Activated CD8-positive, alpha-beta T cell treated with anti-CD3 and anti-CD28 coated beads for 36 hours (primary cell): ENCODE results near the gene SETD3. TPM values are rescaled to one million over a fixed set of nuclear protein-coding genes. Genes with fewer than 3 reads are reported as not detected.

Experiments
- ATAC-seq: fragments of 200-7000 bp; cut with Tn5 transposase; one replicate; pipeline ENCODE4 v1.10.0; 2021; ENCODE audit warnings: mild to moderate bottlenecking, moderate library complexity
- CTCF ChIA-PET: fragments of 350-600 bp; sonication (Branson Sonifier 250); formaldehyde crosslinking; loops from one replicate; lab custom pipeline; 2021; ENCODE audit warnings: antibody characterized with exemption; lab: Charles Lee
- POLR2A ChIA-PET: fragments of 350-600 bp; sonication (Branson Sonifier 250); formaldehyde crosslinking; loops from one replicate; lab custom pipeline; 2021; ENCODE audit warnings: antibody characterized with exemption; lab: Charles Lee
- DNase-seq: peaks from one replicate; pipeline ENCODE4 v3.0.0-alpha.2; 2020
- H3K27ac Mint-ChIP-seq: one replicate; pipeline ENCODE4 v1.8.0; 2021; ENCODE audit warnings: mild to moderate bottlenecking, mixed read lengths
- H3K27me3 Mint-ChIP-seq: one replicate; pipeline ENCODE4 v1.8.0; 2021; ENCODE audit warnings: mixed read lengths
- H3K36me3 Mint-ChIP-seq: one replicate; pipeline ENCODE4 v1.8.0; 2021; ENCODE audit warnings: low read depth, mixed read lengths
- H3K4me1 Mint-ChIP-seq: one replicate; pipeline ENCODE4 v1.8.0; 2021; ENCODE audit warnings: low read depth, mixed read lengths
- H3K4me3 Mint-ChIP-seq: one replicate; pipeline ENCODE4 v1.8.0; 2021; ENCODE audit warnings: mild to moderate bottlenecking, moderate library complexity, mixed read lengths
- H3K9me3 Mint-ChIP-seq: one replicate; pipeline ENCODE4 v1.8.0; 2021; ENCODE audit warnings: mixed read lengths
- intact Hi-C: fragments of 100-400 bp; cut with micrococcal nuclease; formaldehyde crosslinking; loops from one replicate; pipeline ENCODE4 v1.10.0; 2022
- total RNA-seq, 2 experiments: library from RNA; stranded (reverse); gene quantifications; one replicate each; pipeline ENCODE4 v1.2.3, GENCODE V29; 2021
- TF ChIP-seq, protein P1 (sequence below): fragments of 200-600 bp; IDR thresholded peaks from one replicate; pipeline ENCODE4 v1.8.0; 2022; ENCODE audit warnings: antibody characterized with exemption, mild to moderate bottlenecking

The SETD3 gene
- total RNA-seq, 2 experiments from 2014 or later = 49.9 to 50.7 TPM

DNA sequence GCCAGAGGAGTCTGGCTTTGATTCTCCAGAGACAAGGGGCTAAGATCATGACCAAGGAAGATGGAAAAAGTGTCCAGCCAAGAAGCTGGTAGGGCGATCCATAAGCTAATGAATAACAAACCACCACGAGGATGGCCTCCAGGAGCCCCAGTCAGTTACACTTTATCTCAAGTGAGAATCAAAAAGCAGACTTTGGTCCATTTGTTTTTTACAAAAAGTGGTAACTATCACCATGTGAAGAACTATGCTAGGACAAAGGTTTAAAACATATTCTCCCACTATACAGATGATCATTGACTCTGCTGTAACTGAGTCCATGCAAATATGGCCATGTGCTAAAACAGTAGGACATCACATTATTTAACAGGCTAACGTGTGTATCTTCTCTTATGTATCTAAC, 13.9 kb downstream of the SETD3 start:
- peaks cover 26% of the 10 kb centered on the region for H3K4me1 Mint-ChIP-seq
- H3K9me3 Mint-ChIP-seq = no peaks in the 10 kb centered on the region
- ATAC-seq = no peak
- CTCF ChIA-PET = no interaction called here
- POLR2A ChIA-PET = interaction anchor here (1.0 kb wide), 1 partner anchor 14 kb away, joined by 3 read pairs; the partner anchor contains the start of genes CCNK and SETD3
- TF ChIP-seq, protein P1, sequence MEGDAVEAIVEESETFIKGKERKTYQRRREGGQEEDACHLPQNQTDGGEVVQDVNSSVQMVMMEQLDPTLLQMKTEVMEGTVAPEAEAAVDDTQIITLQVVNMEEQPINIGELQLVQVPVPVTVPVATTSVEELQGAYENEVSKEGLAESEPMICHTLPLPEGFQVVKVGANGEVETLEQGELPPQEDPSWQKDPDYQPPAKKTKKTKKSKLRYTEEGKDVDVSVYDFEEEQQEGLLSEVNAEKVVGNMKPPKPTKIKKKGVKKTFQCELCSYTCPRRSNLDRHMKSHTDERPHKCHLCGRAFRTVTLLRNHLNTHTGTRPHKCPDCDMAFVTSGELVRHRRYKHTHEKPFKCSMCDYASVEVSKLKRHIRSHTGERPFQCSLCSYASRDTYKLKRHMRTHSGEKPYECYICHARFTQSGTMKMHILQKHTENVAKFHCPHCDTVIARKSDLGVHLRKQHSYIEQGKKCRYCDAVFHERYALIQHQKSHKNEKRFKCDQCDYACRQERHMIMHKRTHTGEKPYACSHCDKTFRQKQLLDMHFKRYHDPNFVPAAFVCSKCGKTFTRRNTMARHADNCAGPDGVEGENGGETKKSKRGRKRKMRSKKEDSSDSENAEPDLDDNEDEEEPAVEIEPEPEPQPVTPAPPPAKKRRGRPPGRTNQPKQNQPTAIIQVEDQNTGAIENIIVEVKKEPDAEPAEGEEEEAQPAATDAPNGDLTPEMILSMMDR = no peak
- no peak overlapping the region for H3K27ac Mint-ChIP-seq
- no peak overlapping the region for H3K4me3 Mint-ChIP-seq
- DNase-seq = no peak
- H3K27me3 Mint-ChIP-seq = no peaks in the 10 kb centered on the region
- intact Hi-C loops = no loop called here
- peaks cover 9% of the 10 kb centered on the region for H3K36me3 Mint-ChIP-seq

DNA sequence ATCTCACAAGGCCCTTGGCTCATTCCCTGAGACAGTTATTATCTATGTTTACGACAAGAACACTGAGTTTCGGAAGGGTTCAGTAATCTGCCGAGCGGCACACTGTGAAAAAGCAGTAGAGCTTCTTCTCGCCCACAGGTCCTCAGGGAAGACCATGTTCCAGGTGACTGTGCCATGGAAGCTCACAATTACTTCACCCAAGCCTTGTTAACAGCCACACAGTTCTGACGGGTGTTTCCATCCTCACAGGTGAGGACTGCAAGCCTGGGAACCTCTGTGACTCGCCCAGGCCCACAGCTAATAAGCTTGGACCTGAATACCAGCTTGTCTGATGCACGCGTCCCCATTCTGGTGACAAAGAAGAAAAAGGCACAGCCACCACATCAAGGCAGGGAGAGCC, 15.4 kb downstream of the SETD3 start:
- H3K9me3 Mint-ChIP-seq = no peaks in the 10 kb centered on the region
- H3K27ac Mint-ChIP-seq = no peak overlapping the region
- intact Hi-C loops = no loop called here
- TF ChIP-seq, protein P1 = no peak
- ATAC-seq = no peak
- CTCF ChIA-PET = no interaction called here
- H3K4me3 Mint-ChIP-seq = no peak overlapping the region
- POLR2A ChIA-PET = interaction anchor here (1.3 kb wide), 1 partner anchor 11 kb away, joined by 3 read pairs; no protein-coding TSS in a partner anchor
- no peak for DNase-seq
- no peaks in the 10 kb centered on the region for H3K27me3 Mint-ChIP-seq
- H3K36me3 Mint-ChIP-seq = peaks cover 14% of the 10 kb centered on the region
- peaks cover 22% of the 10 kb centered on the region for H3K4me1 Mint-ChIP-seq

DNA sequence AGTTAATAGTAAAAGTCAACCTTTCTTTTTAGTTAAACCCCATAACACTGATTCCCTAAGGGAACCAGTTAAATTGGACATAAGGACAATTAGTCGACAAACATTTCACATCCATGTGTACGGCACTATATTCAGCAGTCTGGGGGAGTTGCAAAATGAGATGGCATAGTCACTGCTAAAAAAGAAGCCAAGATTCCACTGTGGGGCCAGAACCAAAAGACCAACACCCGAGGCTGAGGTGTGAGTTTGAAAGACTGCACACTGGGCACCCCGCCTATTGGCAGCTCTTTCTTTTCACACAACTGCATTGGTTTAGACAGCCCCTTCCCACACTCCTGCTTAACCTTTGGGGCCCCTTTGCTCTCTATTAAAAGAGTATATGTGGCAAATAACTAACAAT, 16.7 kb downstream of the SETD3 start:
- Mint-ChIP-seq H3K9me3 (no peaks in the 10 kb centered on the region), H3K4me1 (peaks cover 14% of the 10 kb centered on the region), H3K27ac (no peak overlapping the region), H3K27me3 (no peaks in the 10 kb centered on the region), H3K4me3 (no peak overlapping the region), H3K36me3 (peaks cover 17% of the 10 kb centered on the region)
- TF ChIP-seq, protein P1 = no peak
- ChIA-PET POLR2A (no interaction called here), CTCF (no interaction called here)
- DNase-seq (no peak), ATAC-seq (no peak)
- intact Hi-C loops = no loop called here

DNA sequence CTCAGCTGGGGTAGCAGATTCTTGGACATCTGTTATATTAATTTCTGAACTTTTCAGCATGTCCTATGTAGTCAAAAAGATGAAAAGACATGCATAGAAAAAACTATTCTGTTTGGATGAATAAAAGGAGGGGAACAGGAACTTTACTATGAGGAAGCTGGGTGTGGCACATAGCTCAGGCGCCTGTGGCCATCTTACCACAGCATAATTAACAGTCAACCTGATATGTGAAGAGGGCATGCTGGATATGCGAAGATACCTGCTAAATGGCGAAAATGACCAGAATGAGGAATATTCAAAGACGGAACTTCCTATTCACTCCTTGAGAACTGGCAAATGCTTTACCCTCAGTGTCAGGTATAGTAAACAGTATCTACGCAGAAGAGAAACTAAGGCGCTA, 18.4 kb downstream of the SETD3 start:
- H3K4me3 Mint-ChIP-seq = no peak overlapping the region
- no peaks in the 10 kb centered on the region for H3K9me3 Mint-ChIP-seq
- H3K4me1 Mint-ChIP-seq = no peaks in the 10 kb centered on the region
- peaks cover 23% of the 10 kb centered on the region for H3K36me3 Mint-ChIP-seq
- ChIA-PET POLR2A (no interaction called here), CTCF (no interaction called here)
- TF ChIP-seq, protein P1 = no peak
- no peaks in the 10 kb centered on the region for H3K27me3 Mint-ChIP-seq
- no peak for ATAC-seq
- no peak overlapping the region for H3K27ac Mint-ChIP-seq
- intact Hi-C loops = no loop called here
- no peak for DNase-seq

DNA sequence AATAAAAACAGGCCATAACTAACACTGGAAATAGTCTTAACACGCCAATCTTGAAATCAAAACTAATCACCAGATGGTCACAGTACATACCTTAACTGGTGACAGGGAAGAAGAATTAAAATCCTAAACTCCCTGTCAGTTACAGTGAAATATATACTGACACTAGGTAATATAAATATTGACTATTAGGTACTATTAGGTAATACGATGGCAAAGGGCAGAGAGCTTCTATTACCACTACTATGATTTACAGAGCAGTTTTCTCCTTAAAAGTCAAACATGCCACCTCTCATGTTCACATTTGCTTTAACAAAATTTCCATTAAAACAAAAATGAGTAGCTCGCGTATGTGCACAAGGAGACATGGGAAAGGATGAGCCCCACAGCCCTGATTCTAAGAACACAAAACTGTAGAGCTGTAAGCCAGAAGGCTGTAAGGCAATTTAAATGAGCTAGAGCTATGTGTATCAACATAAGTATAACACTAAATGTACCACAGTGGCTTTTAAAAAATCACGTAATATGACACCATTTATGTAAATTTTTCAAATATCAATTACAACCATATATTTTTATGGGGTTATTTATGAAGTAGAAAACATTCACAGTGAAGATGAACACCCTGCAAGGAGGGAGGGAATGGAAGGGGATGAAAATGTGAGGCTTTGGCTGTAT, 19.1 kb downstream of the SETD3 start:
- DNase-seq (no peak), ATAC-seq (no peak)
- Mint-ChIP-seq H3K27ac (no peak overlapping the region), H3K36me3 (peaks cover 28% of the 10 kb centered on the region), H3K4me3 (no peak overlapping the region), H3K4me1 (no peaks in the 10 kb centered on the region), H3K27me3 (no peaks in the 10 kb centered on the region), H3K9me3 (no peaks in the 10 kb centered on the region)
- intact Hi-C loops = no loop called here
- CTCF ChIA-PET = interaction anchor here (1.0 to 1.3 kb wide), 2 partner anchors 14 to 46 kb away, joined by 3 to 5 read pairs; no protein-coding TSS in a partner anchor
- POLR2A ChIA-PET = no interaction called here
- TF ChIP-seq, protein P1 = no peak
